ENCODE measurements around the gene TOMM6.

Gene TOMM6

GRCh38 chr6:41748102-41748477 lies 39.4 kb upstream of the TOMM6 start:
- Histone ChIP-seq H3K36me3 (no peaks in the 10 kb centered on the region), H3K9me3 (no peaks in the 10 kb centered on the region), H3K4me3 (no peak overlapping the region), H4K20me1 (no peaks in the 10 kb centered on the region), H3K4me2 (no peak overlapping the region), H3K4me1 (peaks cover 13% of the 10 kb centered on the region; the same call in 1 of the 2 replicates), H3K27ac (no peak overlapping the region), H3K9ac (no peak overlapping the region), H3K27me3 (no peaks in the 10 kb centered on the region)
- TF ChIP-seq Cebpa-rat (IDR thresholded peaks at IDR 0.05): no peak

- no peak overlapping the region for H3K9ac ChIP-seq
- peaks cover 13% of the 10 kb centered on the region; the same call in 1 of the 2 replicates for H3K4me1 ChIP-seq
- H3K36me3 ChIP-seq: no peaks in the 10 kb centered on the region
- no peaks in the 10 kb centered on the region for H3K27me3 ChIP-seq
- no peak overlapping the region for H3K4me2 ChIP-seq
- no peak for TF ChIP-seq Cebpa-rat (IDR thresholded peaks at IDR 0.05)
- H3K4me3 ChIP-seq: no peak overlapping the region
- no peaks in the 10 kb centered on the region for H3K9me3 ChIP-seq
- no peaks in the 10 kb centered on the region for H4K20me1 ChIP-seq
- H3K27ac ChIP-seq: no peak overlapping the region
Measured at GRCh38 chr6:41748542-41748941, 39.0 kb upstream of the TOMM6 start.

- Histone ChIP-seq H3K4me1 (0 out of 2 replicates have a peak, but pooled peaks cover 5% of the 10 kb centered on the region), H3K9ac (no peak overlapping the region), H3K4me2 (no peak overlapping the region), H4K20me1 (no peaks in the 10 kb centered on the region), H3K36me3 (no peaks in the 10 kb centered on the region), H3K27me3 (no peaks in the 10 kb centered on the region), H3K4me3 (no peak overlapping the region), H3K9me3 (no peaks in the 10 kb centered on the region), H3K27ac (no peak overlapping the region)
- TF ChIP-seq Cebpa-rat (IDR thresholded peaks at IDR 0.05): no peak
Measured at GRCh38 chr6:41750374-41750773, 37.1 kb upstream of the TOMM6 start.

- H3K9me3 ChIP-seq: no peaks in the 10 kb centered on the region
- peak overlapping the region; percentile 16; the same call in 1 of the 2 replicates for H3K9ac ChIP-seq
- H4K20me1 ChIP-seq: no peaks in the 10 kb centered on the region
- H3K4me3 ChIP-seq: no peak overlapping the region
- no peak for TF ChIP-seq Cebpa-rat (IDR thresholded peaks at IDR 0.05)
- H3K27me3 ChIP-seq: no peaks in the 10 kb centered on the region
- H3K4me1 ChIP-seq: peaks cover 37% of the 10 kb centered on the region
- peak overlapping the region; percentile 63; the same call in 1 of the 2 replicates for H3K27ac ChIP-seq
- H3K36me3 ChIP-seq: no peaks in the 10 kb centered on the region
- H3K4me2 ChIP-seq: peak overlapping the region; percentile 69
Measured at GRCh38 chr6:41755895-41756294, 31.6 kb upstream of the TOMM6 start.

GRCh38 chr6:41756354-41756753 lies 31.1 kb upstream of the TOMM6 start:
- no peaks in the 10 kb centered on the region for H3K27me3 ChIP-seq
- H3K9ac ChIP-seq: peak overlapping the region; percentile 16; the same call in 1 of the 2 replicates
- 0 out of 2 replicates have a peak overlapping the region, but pooled peaks have one; percentile 17 for H3K4me3 ChIP-seq

GRCh38 chr6:41757271-41757670 lies 30.2 kb upstream of the TOMM6 start:
- H3K4me3 ChIP-seq: no peak overlapping the region
- no peaks in the 10 kb centered on the region for H4K20me1 ChIP-seq
- H3K9me3 ChIP-seq: no peaks in the 10 kb centered on the region
- no peaks in the 10 kb centered on the region for H3K27me3 ChIP-seq
- no peak overlapping the region for H3K9ac ChIP-seq
- 0 out of 2 replicates have a peak overlapping the region, but pooled peaks have one; percentile 2 for H3K27ac ChIP-seq
- H3K4me1 ChIP-seq: peaks cover 37% of the 10 kb centered on the region
- peak overlapping the region; percentile 69 for H3K4me2 ChIP-seq
- TF ChIP-seq Cebpa-rat (IDR thresholded peaks at IDR 0.05): no peak
- H3K36me3 ChIP-seq: no peaks in the 10 kb centered on the region

More at GRCh38 chr6:41756354-41756753, 31.1 kb upstream of the TOMM6 start:
- Histone ChIP-seq H3K4me2 (peak overlapping the region; percentile 69), H4K20me1 (no peaks in the 10 kb centered on the region), H3K9me3 (no peaks in the 10 kb centered on the region), H3K4me1 (peaks cover 37% of the 10 kb centered on the region), H3K27ac (peak overlapping the region; percentile 63), H3K36me3 (no peaks in the 10 kb centered on the region)
- no peak for TF ChIP-seq Cebpa-rat (IDR thresholded peaks at IDR 0.05)

- H3K4me1 ChIP-seq: peaks cover 37% of the 10 kb centered on the region
Measured at GRCh38 chr6:41757931-41758640, 29.4 kb upstream of the TOMM6 start.

GRCh38 chr6:41758641-41759035 lies 28.9 kb upstream of the TOMM6 start:
- Histone ChIP-seq H3K4me3 (no peak overlapping the region), H3K9me3 (no peaks in the 10 kb centered on the region), H3K27me3 (no peaks in the 10 kb centered on the region), H3K4me2 (no peak overlapping the region), H3K9ac (no peak overlapping the region), H4K20me1 (no peaks in the 10 kb centered on the region), H3K4me1 (peaks cover 37% of the 10 kb centered on the region), H3K36me3 (no peaks in the 10 kb centered on the region), H3K27ac (no peak overlapping the region)
- TF ChIP-seq Cebpa-rat (IDR thresholded peaks at IDR 0.05): no peak

More at GRCh38 chr6:41757931-41758640, 29.4 kb upstream of the TOMM6 start:
- Histone ChIP-seq H3K27ac (0 out of 2 replicates have a peak overlapping the region, but pooled peaks have one; percentile 2), H3K4me2 (peak overlapping the region; percentile 69; the same call in 1 of the 2 replicates), H3K4me3 (no peak overlapping the region), H3K9ac (no peak overlapping the region), H4K20me1 (no peaks in the 10 kb centered on the region), H3K9me3 (no peaks in the 10 kb centered on the region), H3K27me3 (no peaks in the 10 kb centered on the region), H3K36me3 (no peaks in the 10 kb centered on the region)
- TF ChIP-seq Cebpa-rat (IDR thresholded peaks at IDR 0.05): no peak

- H3K36me3 ChIP-seq: no peaks in the 10 kb centered on the region
- H3K4me3 ChIP-seq: no peak overlapping the region
- no peak for TF ChIP-seq Cebpa-rat (IDR thresholded peaks at IDR 0.05)
- H3K4me2 ChIP-seq: no peak overlapping the region
- H3K9ac ChIP-seq: no peak overlapping the region
- no peaks in the 10 kb centered on the region for H3K27me3 ChIP-seq
- no peaks in the 10 kb centered on the region for H3K9me3 ChIP-seq
- H3K27ac ChIP-seq: no peak overlapping the region
- no peaks in the 10 kb centered on the region for H4K20me1 ChIP-seq
- H3K4me1 ChIP-seq: peaks cover 37% of the 10 kb centered on the region
Measured at GRCh38 chr6:41759106-41759904, 28.2 kb upstream of the TOMM6 start.
